ENCODE results near the gene CPN2.

The CPN2 gene

DNA sequence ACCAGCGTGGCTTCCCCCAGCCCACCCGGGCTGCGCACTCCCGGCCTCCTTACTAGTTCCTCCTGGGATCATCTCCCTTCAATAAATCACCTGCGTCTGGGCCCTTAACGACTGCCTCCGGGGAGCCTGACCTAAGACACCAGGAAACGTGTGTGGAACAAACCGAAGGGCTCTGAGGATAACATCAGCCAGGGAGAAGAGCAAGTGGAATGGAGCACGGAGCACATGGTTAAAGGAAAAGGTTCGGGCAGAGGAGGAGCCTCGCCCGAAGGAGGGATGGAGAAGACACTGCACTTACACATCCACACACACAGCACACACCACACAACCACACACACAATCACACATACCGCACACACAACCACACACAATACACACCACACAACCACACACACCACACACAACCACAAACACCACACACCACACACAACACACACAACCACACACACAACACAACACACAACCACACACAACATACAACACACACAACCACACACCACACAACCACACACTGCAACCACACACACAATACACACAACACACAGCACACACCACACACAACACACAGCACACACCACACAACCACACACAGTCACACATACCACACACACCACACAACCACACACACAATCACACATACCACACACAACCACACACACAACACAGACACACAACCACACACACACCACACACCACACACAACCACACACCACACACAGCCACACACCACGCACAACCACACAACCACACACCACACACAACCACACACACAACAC, 24.7 kb downstream of the CPN2 start:
- no peak overlapping the region for H3K4me3 ChIP-seq
- no peak for DNase-seq (ENCODE audit: low spot score)
- TF ChIP-seq, protein P1, sequence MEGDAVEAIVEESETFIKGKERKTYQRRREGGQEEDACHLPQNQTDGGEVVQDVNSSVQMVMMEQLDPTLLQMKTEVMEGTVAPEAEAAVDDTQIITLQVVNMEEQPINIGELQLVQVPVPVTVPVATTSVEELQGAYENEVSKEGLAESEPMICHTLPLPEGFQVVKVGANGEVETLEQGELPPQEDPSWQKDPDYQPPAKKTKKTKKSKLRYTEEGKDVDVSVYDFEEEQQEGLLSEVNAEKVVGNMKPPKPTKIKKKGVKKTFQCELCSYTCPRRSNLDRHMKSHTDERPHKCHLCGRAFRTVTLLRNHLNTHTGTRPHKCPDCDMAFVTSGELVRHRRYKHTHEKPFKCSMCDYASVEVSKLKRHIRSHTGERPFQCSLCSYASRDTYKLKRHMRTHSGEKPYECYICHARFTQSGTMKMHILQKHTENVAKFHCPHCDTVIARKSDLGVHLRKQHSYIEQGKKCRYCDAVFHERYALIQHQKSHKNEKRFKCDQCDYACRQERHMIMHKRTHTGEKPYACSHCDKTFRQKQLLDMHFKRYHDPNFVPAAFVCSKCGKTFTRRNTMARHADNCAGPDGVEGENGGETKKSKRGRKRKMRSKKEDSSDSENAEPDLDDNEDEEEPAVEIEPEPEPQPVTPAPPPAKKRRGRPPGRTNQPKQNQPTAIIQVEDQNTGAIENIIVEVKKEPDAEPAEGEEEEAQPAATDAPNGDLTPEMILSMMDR (IDR thresholded peaks at IDR 0.05), result no peak
- no peak overlapping the region for H3K27ac ChIP-seq

DNA sequence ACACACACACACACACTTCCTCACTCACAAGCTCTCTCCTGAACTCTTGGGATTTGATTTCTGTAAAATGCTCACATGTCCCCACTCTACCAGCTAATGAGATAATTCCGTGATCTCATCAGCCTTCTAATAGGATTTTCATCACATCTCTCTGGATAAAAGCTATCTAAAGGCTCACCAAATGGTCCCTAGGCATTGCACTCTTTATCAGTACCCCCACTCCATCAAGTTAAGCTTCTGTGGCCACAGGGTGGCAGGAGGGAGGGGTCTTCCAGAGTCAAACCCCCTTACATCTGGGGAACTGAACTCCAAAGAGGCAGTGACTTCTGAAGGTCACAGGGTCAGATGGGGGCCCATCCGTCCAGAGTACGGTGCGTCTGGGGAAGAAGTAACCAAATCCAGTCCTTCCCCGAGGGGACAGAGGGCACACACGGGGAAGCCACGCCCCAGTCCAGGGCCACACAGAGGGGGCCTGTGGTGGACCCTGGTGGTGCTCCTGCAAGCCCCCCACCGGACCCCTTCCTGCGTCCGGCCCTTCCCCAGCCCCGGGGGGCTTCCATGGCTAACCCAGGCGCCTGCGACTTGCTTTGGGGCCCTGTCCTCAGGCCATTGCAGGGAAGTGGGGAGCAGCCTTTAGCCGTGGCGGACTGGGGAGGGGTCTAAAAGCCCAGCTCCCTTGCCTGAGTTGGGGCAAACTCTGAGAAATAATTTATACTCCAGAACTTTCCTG, 25.5 kb downstream of the CPN2 start:
- TF ChIP-seq, protein P1 (IDR thresholded peaks at IDR 0.05), result no peak
- Histone ChIP-seq H3K4me3 (no peak overlapping the region), H3K27ac (no peak overlapping the region)
- DNase-seq (ENCODE audit: low spot score), result no peak

DNA sequence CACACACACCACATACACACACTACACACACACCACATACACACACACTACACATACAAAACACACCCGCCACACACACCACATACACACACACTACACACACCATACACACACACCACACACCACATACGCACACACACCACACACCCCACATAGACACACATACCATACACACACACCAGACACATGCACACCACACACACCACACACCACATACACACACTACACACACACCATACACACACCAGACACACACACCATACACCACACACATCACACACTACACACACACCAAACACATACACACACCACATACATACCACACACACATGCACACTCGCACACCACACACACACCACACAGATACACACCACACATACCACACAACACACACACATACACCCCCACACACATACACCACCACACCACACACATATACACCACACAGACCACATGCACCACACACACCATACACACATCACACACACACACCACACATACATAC, 26.3 kb downstream of the CPN2 start:
- DNase-seq (ENCODE audit: low spot score), result no peak
- TF ChIP-seq, protein P1 (IDR thresholded peaks at IDR 0.05), result no peak
- H3K4me3 ChIP-seq, result no peak overlapping the region
- H3K27ac ChIP-seq, result no peak overlapping the region

DNA sequence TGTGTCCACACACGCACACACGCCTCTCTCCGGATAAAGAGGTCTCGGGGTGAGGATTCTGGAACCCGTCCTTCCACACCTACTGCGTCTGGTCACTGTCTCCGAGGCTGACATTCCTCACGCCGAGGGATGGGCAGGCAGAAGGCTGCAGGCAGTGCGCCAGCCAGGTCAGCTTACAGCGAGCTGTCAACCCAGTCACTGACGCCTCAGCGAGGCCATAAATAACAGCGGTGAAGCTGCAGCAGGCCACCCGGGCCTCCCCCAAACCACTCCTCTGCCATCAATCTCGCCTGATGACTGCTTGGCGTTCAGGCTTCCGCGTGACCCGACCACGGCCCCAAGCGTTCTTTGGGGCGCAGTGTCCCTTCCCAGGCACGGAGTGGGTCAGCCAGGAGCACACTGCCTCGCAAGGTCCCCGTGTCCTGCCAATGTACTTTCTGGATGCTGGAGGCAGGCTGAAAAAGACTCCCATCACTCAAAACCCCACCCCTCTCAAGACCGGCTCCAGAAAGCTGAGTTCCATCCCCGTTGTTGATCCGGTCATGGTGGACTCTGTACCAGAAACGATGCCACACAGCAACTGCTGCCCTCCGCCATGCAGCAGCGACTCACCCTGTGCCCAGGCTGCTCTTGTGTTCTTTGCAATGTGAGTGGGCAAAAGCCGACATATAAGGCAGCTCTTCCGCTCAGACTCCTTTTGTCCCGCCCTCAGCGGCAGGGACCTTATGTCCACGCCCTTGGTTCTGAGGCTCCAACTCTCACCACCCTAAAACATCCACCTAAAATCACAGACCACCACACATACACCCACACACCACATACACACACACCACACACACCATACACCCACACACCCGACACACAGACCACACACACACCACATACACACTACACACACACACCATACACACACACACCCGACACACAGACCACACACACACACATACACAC, 27.1 kb downstream of the CPN2 start:
- no peak for DNase-seq (ENCODE audit: low spot score)
- TF ChIP-seq, protein P1 (IDR thresholded peaks at IDR 0.05), result no peak
- peak overlapping the region; percentile 56 for H3K4me3 ChIP-seq
- no peak overlapping the region for H3K27ac ChIP-seq

DNA sequence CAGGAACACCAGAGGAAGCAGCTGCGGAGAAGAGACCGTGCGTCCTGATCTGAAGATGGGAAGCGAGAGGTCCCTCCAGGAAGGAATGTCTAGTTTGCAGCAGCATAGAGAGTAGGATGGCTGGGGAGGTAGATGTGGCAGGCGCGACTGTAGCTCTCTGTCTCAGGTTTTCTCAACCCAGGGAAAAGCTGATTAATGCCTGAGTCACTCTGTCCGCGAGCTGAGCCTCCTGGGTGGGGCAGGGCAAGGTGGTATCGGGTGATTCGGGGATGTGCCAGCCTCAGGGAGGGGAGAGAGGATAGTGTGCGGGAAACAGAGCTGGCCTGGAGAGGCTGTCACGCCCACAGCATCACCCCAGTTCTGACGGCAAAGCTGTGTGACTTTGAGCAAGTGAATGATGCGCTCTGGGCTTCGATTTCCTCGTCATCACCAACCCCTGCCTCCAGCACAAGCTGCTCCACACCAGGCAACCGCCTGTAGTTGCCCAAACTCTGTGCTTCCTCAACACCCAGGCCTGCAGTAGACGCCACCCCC, 28.4 kb downstream of the CPN2 start:
- DNase-seq (ENCODE audit: low spot score), result no peak
- TF ChIP-seq, protein P1 (IDR thresholded peaks at IDR 0.05), result no peak
- Histone ChIP-seq H3K4me3 (no peak overlapping the region), H3K27ac (no peak overlapping the region)

Measured in coronary artery (tissue), 2 donors.